Body of pancreas (tissue), 4 donors: Measurements from ENCODE around the gene SCTR.

Experiments
- CTCF ChIP-seq, 7 experiments: fragments of 450-650 bp in 4 of 7; fragments of 200-600 bp in 3 of 7; sonication (generic) in 3 of 7; IDR thresholded peaks; one replicate each; pipeline ENCODE4 v1.5.1; 2016 to 2019; ENCODE audit warnings: antibody characterized with exemption in 7 of 7
- POLR2A ChIP-seq, 3 donors: fragments of 450-650 bp; IDR thresholded peaks; one replicate each; pipeline ENCODE4 v1.6.1; 2016; ENCODE audit warnings: antibody characterized with exemption in 3 of 3, mild to moderate bottlenecking in 2 of 3

GRCh38 chr2:119523952-119524694 lies at the start of gene SCTR:
- peak in 2 of 7 experiments; percentile 27 to 30 for TF ChIP-seq CTCF (IDR thresholded peaks at IDR 0.05)
- peak in 2 of 3 donors; percentile 22 to 31 for TF ChIP-seq POLR2A (IDR thresholded peaks at IDR 0.05)
